GM18909 (cell line): ENCODE results near the gene METTL27.
A peak's percentile ranks its signal among the peaks of the same experiment; 100 is the strongest.
"Not testable (repeated sequence)": the region's sequence is repeated elsewhere in the genome, so short reads cannot be mapped to it uniquely, and the experiment has no call there.

Experiments
- ATAC-seq: cut with Tn5 transposase; IDR thresholded peaks from one replicate; pipeline ENCODE4 v1.9.1; 2021; ENCODE audit warnings: mild to moderate bottlenecking; ENCODE audit not compliant: unreplicated experiment, poor library complexity

Gene METTL27

DNA sequence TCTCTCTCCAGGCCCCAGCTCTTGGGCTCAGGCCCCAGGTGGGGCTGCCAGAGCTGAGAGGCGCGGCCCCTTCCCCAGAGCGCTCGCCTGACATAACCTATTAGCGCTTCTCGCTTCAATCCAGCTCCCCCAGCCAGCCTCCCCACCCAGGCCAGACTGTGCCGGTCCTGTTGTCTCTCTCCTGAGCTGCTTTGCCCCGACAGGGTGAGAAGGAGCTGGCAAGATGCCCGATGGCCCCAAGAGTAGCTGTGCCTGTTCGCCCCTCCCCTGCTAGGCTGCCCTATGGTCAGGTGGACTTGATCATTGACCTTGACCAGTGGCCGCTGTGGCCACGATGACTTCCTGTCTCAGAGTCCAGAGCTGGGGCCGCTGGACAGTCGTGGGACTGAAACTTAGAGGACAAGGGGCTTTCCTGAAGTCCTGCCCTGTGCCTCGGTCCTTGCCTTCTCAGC lies 27.8 kb upstream of the METTL27 start:
- ATAC-seq: no peak

DNA sequence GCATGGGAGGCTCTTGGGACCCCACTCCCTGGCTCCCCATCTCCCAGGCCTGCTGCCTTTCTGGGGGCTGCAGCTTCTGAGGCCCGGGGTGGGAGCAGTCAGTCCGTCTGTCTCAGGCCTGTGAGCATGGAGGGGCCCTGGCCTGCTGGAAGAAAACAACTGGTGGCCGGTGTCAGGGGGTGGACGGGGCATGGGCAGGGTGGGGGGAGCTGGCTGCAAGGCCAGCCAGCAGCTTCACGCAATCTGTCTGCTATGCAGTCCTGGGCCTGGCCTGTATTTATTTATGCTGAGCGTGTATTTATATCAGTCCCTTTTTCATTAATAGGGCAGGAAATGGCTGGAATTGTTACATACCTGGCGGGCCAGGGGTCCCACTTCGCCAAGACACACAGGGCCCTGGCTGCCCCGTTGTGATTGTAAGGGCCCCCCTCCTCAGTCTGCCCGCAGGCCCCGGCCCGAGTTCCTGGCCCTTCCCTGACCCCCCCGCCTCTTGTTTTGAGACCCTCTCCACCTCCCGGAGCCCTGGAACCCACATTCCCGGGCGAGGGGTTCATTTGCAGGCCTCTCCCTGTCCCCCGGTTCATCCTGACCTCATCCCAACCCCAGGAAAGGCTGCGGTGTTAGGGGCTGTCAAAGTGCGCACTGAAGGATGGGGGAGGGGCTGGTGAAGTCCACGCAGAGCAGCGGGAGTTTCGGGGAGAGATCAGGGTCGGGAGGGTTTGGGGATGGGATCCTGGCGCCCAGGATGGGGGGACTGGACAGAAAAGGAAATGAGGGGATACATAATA lies 26.9 kb upstream of the METTL27 start:
- no peak for ATAC-seq

DNA sequence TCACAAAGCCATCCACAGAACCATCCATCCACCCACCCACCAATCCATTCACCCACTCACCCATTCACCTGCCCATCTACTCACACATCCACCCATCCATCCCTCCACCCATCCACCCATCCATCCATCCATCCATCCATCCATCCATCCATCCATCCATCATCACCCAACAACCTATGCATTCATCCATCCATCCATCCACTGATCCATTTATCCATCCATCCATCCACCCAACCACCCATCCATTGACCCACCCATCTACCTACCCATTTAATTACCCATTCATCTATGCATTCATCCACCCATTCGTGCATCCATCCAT lies 24.1 kb upstream of the METTL27 start:
- ATAC-seq: no peak

DNA sequence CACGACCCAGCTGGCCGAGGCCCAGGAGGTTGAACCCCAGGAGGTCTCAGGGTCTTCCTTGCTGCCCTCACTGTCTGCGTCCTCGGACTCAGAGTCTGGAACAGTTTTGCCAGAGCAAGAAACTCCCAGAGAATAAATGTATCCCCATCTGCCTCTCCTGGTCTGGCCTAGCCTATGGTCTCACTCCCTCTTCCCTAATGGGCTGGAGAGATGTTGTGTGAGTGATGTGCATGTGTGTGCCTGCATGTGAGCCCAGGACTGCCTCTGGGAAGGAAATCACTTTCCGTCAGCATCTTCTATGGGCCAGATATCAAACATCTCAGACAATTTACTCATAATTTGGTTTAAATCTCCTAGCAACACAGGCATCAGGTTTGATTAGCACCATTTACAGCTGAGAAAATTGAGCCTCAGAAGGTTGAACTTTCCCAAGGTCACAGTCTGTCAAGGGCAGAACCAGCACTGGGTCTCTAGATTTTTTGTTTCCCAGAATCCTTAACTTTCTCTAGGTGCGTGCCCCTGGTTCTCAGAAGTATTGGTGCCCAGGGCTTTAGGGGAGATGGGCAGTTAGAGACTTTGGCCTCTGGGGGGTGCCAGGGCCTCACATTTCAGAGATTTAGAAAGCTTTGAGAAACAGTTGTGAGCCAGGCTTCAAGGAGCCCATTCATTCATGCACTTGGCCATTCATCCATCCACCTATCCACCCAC lies 23.6 kb upstream of the METTL27 start:
- no peak for ATAC-seq

GRCh38 chr7:73864981-73865711 lies 22.8 kb upstream of the METTL27 start:
- no peak for ATAC-seq

- ATAC-seq: no peak
Observed at GRCh38 chr7:73861305-73861704, 19.0 kb upstream of the METTL27 start.

DNA sequence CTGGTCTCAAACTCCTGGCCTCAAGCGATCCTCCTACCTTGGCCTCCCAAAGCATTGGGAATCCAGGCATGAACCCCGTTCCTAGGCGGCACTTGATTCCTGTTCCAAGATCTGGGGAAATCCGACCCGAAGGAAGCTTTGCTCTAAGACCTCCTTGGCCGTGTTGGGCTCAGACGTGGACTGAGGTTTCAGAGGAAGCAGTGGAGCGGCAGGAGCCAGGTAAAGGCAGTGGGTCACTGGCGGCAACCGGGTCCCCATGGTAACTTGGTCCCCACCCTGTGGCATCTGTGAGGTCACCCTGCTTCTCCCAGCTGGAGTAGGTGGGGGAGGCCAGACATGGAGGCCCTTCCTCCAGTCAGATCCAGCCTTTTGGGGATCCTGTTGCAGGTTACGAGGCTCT lies 18.5 kb upstream of the METTL27 start, which contains the start of gene TMEM270:
TMEM270 (plus strand) TSS at position 301 of the 400 bp plus-strand sequence; CDS start at position 337, 36 bp downstream.
- ATAC-seq: no peak

GRCh38 chr7:73858807-73859206 lies 16.5 kb upstream of the METTL27 start:
- no peak for ATAC-seq

DNA sequence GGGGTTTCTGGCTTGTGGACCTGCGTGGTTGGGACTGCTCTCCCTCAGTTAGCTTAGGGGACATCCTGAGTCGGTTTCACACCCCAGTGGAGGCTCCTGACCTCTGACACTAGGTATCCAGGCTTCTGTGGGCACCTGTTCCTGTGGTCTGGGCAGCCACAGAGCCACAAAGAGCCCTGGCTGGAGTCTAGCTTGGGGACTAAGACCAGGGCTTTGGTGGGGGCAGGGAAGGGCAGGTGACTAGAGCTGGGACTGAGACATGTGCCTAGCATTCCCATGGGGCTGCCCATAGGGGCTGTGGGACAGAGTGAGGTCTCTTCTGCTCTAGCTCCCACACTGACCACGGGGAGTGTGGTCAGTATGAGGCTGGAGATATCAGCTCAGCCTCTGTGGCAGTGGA lies 14.6 kb upstream of the METTL27 start:
- no peak for ATAC-seq

DNA sequence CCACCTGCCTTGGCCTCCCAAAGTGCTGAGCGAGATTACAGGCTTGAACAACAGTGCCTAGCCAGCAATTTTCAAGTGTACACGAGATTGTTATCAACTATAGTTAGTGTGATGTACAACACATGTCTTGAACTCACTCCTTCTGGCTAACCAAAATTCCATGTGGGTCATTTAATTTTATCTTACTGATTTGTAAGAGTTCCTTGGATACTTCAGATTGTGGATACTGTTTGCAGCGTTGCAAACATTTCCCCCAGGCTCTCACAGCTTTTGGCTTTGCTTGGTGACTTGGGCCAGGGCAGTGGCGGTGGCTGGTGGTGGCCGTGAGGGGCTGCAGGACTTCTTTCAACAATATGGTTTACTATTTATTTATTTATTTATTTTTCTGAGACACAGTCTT lies 10.2 kb upstream of the METTL27 start:
- ATAC-seq: no peak

DNA sequence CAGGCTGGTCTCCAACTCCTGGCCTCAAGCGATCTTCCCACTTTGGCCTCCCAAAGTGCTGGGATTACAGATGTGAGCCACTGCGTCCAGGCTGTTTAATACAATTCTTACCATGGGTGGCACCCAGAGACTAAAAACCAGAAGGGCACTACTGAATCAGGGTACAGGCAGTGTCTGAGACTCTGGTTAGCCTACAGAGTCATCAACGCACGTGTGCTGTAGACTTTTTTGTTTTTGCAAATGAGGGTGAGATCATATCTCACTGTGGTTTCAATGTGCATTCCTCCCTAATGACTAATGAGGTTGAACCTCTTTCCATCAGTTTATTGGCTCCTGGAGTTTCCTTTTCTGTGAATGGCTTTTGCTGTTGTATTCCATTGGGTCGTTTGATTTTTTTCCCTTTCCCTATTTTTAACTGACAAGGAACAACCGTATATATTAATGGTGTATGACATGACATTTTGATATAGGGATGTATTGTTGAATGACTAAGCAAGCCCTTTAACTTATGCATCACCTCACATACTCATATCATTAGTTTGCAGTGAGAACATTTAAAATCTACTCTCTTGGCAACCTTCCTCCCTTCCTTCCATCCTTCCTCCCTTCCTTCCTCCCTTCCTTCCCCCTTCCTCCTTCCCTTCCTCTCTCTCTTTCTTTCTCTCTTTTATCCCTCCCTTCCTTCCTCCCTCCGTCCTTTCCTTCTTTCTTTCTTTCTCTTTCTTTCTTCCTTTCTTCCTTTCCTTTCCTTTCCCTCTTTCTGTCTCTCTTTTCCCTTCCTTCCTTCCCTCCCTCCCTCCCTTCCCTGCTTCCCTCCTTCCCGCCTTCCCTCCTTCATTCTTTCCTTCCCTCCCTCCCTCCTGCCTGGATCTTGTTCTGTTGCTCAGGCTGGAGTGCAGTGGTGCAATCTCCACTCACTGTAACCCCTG lies 9.4 kb upstream of the METTL27 start:
- ATAC-seq: peak; percentile 70

DNA sequence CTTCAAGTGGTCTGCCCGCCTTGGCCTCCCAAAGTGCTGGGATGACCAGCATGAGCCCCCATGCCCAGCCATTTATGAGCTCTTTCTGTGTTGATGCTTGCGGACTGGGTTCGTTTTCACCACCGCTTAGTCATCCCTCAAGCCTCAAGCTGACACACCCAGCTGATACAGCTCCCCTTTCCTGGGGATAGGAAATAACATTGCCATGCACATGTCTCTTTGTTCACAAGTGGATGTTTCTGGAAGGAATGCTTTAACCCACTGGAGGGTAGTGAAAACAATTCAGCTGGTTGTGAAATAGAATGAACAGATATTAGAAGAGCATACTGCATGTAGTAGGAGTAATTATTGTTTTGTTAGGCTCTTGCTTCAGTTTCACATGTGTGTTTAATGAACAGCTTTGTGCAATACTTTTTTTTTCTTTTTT lies 8.5 kb upstream of the METTL27 start:
- ATAC-seq: no peak

GRCh38 chr7:73847941-73848723 lies 5.8 kb upstream of the METTL27 start:
- ATAC-seq: no peak

DNA sequence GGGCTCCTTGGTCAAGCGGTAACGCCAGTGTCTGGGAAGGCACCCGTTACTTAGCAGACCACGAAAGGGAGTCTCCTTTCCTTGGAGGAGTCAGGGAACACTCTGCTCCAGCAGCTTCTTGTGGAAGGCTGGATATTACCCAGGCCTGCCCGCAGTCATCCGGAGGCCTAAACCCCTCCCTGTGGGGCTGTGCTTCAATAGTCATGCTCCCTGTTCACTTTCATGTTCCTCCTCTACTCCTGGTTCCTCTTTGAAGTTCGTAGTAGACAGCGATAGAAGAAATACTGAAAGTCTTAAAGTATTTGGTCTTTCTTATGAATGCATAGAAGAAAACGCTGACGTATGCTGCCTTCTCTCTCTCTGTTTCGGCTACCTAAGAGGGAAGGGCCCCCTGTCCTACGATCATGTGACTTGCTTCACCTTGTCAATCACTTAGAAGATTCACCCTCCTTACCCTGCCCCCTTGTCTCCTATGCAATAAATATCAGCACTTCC lies 3.4 kb upstream of the METTL27 start:
- ATAC-seq: not testable (repeated sequence)

GRCh38 chr7:73844848-73845460 lies 2.6 kb upstream of the METTL27 start:
- ATAC-seq: no peak

- no peak for ATAC-seq
Observed at GRCh38 chr7:73844131-73844547, 1.8 kb upstream of the METTL27 start.

GRCh38 chr7:73841689-73842066 lies 638 bp downstream of the METTL27 start:
- ATAC-seq: no peak

- ATAC-seq: no peak
Observed at GRCh38 chr7:73840715-73841379, 1.5 kb downstream of the METTL27 start.
